HEK293T (cell line): ENCODE data around the gene TMEM151A.

Experiments
- BHLHE40 ChIP-seq: fragments of 450-650 bp; IDR thresholded peaks from 2 replicates; pipeline ENCODE4 v1.6.1; 2016; ENCODE audit warnings: mild to moderate bottlenecking, moderate library complexity, borderline replicate concordance
- CTBP1 ChIP-seq: fragments of 450-650 bp; IDR thresholded peaks from 2 replicates; pipeline ENCODE4 v1.6.1; 2016; ENCODE audit warnings: borderline replicate concordance
- FOXK2 ChIP-seq: fragments of 450-650 bp; IDR thresholded peaks from 2 replicates; pipeline ENCODE4 v1.6.1; 2016; ENCODE audit warnings: mild to moderate bottlenecking
- SP1 ChIP-seq: fragments of 450-650 bp; IDR thresholded peaks from 2 replicates; pipeline ENCODE4 v1.6.1; 2017
- SUZ12 ChIP-seq: fragments of 450-650 bp; IDR thresholded peaks from 2 replicates; pipeline ENCODE4 v1.6.1; 2016; ENCODE audit warnings: mild to moderate bottlenecking

DNA sequence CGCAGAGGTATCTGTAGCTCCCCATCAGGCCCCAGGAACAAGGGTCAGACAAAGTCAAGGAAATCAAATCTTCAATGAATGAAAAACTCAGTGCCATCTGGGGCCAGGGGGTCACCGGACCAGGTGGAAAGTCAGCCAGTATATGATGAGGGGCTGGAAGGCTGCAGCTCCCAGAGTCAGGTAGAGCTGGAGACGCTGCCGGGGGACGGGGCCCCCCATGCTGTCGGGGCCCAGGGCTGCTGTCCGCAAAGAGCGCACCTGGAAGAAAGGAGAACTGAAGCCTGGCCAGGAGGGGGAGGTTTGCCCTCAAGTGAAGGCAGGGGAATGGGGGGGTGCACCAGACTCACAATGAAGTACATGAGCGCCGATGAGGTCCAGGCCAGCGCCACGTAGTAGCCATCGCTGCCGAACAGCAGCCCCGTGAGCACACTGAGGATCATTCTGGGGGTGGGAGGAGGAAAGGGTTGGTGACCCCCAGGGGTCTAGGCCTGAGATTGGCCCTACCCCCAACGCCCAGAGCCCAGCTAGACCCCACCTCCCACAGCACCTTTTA, 7.1 kb upstream of the TMEM151A start:
- TF ChIP-seq CTBP1 (no peak), FOXK2 (no peak), SUZ12 (no peak), SP1 (no peak), BHLHE40 (no peak)
